CD4-positive, alpha-beta T cell treated with Interferon alpha-2 for 1 hour (primary cell): ENCODE measurements around the gene STC2.
"Not testable (repeated sequence)": the region's sequence is repeated elsewhere in the genome, so short reads cannot be mapped to it uniquely, and the experiment has no call there.

Experiments
- DNase-seq, 2 donors: peaks; one replicate each; pipeline ENCODE4 v3.0.0-alpha.2; 2020 to 2022

The STC2 gene, protein sequence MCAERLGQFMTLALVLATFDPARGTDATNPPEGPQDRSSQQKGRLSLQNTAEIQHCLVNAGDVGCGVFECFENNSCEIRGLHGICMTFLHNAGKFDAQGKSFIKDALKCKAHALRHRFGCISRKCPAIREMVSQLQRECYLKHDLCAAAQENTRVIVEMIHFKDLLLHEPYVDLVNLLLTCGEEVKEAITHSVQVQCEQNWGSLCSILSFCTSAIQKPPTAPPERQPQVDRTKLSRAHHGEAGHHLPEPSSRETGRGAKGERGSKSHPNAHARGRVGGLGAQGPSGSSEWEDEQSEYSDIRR

DNA sequence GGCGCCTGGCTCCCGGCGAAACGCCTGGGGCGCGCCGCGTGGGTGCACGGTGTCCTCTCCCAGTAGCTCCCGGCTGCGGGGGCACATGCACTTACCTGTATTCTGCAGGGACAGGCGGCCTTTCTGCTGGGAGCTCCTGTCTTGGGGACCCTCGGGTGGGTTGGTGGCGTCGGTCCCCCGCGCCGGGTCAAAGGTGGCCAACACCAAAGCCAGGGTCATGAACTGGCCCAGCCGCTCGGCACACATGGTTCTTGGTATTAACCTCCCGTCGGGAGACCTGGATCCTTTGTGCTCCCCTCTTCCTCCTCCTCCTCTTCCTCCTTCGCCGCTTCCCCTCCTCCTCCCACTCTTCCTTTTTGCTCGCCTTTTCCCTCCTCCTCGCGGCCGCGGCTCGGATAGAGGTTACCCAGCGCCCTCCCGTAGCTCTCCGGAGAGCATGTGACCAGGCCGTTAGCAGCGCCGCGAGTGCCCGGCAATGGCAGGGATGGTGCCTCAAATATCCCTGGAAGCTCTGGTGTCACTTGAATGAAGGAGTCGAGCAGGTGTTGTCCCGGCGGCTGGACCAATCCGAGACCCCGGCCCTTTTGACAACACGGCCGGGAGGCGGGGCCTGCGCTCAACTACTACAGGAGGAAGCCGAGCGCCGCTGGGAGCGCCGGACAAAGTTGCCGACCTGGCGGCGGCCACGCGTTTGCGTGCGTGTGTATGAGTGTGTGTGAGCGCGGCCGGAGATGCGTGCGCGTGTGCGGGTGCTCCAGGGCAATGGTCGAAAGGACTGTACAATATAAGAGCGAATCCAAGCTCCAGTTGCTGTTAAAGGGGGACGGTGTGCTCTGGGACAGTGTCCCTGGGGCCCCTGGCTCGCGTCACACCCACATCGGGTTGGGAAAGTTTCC lies at the start of gene STC2:
Gene STC2, minus strand, starts transcription at position 467 of the 896 bp plus-strand sequence. Its CDS starts 221 bp downstream, at position 246.
- no peak for DNase-seq

DNA sequence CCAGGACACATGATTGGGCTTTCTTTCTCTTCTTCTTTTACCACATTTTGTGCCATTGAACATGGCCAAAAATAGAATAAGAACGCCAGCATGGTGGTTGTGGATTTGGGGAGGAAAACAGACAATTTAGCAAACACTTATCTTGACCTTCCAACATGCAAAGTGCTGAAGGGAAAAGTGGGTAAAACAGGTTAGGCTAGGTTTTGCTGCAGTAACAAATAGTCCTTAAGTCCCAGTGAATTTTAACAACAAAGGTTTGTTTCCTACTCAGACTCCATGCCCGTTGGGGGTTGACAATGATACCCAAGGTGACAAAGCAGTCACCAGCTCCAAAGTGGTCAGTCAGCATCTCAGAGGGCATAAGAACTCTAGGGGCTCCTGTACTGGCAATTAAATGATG lies 43.2 kb upstream of the STC2 start:
- DNase-seq: no peak

DNA sequence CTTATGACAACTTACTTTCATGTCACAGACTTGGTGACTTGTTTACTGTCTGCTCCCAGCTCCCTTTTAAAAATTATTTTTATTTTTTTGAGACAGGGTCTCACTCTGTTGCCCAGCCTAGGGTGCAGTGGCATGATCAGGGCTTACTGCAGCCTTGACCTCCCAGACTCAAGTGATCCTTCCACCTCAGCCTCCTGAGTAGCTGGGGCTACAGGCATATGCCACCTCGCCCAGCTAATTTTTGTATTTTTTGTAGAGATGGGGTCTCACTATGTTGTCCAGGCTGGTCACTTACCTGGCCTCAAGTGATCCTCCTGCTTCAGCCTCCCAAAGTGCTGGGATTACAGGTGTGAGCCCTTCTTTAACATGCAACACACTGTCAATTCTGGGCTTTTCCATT lies 35.2 kb upstream of the STC2 start:
- not testable (repeated sequence) for DNase-seq

- DNase-seq: no peak
These were observed 27.3 kb upstream of the STC2 start for GRCh38 chr5:173355561-173355960.

DNA sequence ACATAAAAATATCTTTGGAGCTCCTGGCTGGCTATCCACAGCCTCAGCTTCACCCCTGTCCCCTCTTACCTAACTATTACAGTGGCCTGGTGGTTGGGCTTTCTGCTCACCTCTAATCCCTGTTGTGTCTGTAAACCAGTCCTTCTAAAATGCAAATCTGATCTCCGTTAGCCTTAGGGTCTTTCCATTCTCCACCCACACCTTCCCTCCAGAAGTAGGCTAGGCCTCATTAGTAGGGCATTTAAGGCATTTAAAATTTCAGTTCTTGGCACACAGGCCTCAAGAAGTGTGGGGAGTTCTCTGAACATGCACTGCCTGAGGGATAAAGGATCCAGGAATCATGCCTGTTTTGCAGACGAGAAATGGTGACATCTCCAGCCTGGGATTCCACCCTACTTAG lies 26.4 kb upstream of the STC2 start:
- DNase-seq: no peak

- no peak for DNase-seq
These were observed 24.4 kb upstream of the STC2 start for GRCh38 chr5:173352366-173353349.

DNA sequence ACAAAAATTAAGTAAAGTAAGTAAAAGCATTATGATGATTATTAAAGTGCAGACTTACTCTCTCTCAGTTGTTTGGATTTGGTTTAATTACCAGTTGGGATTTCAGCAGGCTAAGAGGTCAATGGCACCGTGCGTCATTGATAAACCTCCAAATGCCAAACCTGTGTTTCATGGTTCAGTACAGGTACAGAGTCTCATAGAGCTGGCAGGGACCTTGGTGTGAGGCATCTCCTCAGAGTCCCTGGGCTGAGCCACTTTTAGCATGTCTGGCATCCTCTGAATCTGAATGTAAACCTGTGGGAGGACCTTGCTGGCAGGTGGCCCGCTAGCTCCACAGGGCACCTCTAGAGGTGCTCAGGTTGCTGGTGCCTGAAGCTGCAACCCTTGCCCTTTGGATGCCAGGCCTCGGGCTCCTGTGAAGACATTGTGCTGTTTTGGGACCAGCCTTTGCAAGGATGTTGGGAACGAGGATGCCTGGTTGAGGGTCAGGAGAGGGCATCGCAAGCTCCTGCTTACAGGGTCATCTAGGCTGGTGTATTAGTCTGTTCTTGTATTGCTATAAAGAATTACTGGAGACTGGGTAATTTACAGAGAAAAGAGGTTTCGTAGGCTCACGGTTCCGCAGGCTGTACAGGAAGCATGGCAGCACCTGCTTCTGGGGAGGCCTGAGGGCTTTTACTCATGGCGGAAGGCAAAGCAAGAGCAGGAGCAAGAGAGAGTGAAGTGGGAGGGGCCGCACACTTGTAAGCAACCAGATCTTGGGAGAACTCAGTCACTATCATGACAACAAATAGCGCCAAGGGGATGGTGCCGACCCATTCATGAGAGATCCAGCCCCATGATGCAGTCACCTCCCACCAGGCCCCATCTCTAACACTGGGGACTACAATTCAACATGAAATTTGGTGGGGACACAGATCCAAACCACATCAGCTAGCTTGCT lies 14.9 kb upstream of the STC2 start:
- DNase-seq: no peak

- no peak for DNase-seq
These were observed 13.8 kb upstream of the STC2 start for GRCh38 chr5:173341961-173342430.

DNA sequence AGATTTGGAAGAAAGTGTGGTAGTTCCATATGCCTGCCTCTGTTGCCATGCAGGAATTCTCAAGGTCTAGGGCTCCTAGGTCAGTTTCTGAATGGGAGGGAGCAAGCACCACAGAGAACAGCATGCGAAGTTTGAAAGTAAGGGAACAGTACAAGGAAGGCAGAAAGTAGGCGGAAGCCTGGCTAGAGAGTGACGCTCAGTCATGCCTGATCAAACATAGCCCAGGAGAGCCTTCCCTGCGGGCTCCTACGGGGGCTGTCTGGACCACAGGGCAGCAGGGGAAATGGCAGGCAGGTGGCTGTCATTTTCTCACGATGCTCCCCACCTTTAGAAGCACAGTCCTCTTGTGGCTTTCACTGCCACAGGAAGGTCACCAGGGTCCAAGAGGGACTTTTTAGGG lies 12.8 kb upstream of the STC2 start:
- no peak for DNase-seq

DNA sequence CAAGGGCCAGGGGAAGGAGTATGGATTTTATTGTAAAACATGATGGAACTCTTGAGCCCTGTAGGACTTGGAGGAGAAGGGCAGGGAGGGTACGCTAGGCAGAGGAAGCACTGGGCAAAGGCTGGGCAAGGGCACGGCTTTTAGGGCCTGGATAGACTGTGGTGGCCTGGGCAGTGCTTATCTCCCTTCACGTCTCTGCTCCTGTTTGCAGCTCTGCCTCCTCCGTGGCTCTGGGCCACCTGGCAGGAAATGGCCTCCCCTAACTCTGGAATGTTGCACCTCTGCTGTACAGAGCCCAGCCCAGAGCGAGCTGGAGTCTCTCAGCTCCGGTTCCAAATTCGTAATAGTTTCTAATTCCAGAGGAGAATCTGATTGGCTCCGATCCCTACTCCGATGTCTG lies 12.2 kb upstream of the STC2 start:
- no peak for DNase-seq

- no peak for DNase-seq
These were observed 11.1 kb upstream of the STC2 start for GRCh38 chr5:173339286-173339685.

GRCh38 chr5:173338380-173339015 lies 10.3 kb upstream of the STC2 start:
- DNase-seq: no peak

DNA sequence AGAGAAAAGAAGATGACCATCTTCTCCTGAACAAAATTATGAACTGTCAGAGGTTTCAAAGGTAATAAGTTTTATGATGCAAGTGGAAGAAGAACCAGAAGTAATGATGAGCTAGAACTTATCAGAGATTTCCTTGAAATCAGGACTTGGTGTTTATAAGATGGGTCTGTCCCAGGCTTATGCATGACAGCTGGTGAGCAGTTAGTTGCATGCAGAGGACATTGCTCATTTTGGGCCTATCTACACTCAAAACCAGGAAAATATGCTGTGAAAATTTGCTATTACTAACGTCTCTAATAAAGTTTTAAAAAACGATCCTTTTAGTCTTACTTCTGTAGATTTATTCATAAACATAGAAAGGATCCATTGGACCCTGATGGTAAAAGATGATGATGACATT lies 6.6 kb upstream of the STC2 start:
- DNase-seq: no peak

DNA sequence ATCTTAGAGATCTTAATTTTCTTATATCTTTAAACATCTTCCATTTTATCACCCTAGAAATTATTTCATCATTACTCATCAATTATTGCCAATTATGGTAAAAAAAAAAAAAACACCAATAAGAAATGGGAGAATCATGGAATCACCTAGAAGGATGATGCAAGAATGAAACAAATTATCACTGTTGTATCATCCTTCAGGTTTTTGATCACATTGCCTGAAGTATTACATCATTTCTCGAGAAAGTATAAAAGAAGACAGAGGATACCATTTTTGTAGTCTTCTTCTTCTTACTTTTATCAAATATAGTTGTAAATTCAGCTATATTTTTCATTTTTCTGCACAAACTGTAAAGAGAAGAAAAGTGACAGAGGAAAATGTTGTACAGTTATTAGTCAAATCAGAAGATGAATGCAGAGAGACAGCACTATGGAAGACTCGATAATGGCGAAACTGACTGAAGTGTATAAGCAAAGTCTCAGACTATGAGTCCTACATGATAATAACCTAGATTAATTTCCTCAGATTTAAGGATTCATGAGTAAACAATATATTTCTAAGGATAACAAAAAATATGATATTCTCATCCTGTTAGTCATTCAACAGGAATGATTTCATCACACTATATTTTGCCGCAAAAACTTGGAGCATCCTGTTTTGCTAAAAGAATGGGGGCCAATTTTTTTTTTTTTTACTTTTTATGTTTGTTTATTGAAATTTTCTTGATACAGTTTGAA lies 5.9 kb upstream of the STC2 start:
- no peak for DNase-seq

- DNase-seq: peak; percentile 56 to 65
These were observed 3.8 kb upstream of the STC2 start for GRCh38 chr5:173331956-173332479.

DNA sequence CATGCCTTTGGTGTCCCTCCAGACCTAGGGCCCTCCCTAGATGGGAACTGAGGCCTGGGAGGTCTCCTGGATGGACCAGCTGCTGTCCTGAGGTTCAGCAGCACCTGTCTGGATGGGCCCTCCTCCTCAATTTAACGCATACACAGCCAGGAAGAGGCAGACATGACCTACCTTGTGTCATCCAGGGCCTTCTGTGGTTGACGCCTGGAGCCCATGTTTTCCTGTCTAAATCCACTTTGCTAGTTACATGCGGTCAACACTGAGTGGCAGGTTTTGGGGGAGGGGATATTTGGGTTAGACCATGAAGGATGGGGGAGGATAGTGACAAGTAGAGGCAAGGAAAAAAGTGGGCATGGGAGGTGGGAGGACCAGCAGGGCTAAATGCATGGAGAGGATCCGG lies 3.1 kb upstream of the STC2 start:
- no peak for DNase-seq

- DNase-seq: no peak
These were observed 2.4 kb upstream of the STC2 start for GRCh38 chr5:173330338-173331206.

- no peak for DNase-seq
These were observed 1.5 kb upstream of the STC2 start for GRCh38 chr5:173329491-173330337.
